Memory B cell (primary cell): Measurements from ENCODE around the gene SIAH2.

Experiments used
- ATAC-seq: fragments of 150-1000 bp; cut with Tn5 transposase; 2 replicates; pipeline ENCODE4 v1.10.0; 2021; ENCODE audit warnings: low read depth, mild to moderate bottlenecking, moderate library complexity
- DNase-seq, 2 donors: peaks; one replicate each; pipeline ENCODE4 v3.0.0; 2022; ENCODE audit warnings: low spot score in 2 of 2
- H3K27ac Mint-ChIP-seq: one replicate; pipeline ENCODE4 v1.8.0; 2022; ENCODE audit warnings: mild to moderate bottlenecking, moderate library complexity, mixed read lengths
- H3K27me3 Mint-ChIP-seq: one replicate; pipeline ENCODE4 v1.8.0; 2022; ENCODE audit warnings: mixed read lengths
- H3K36me3 Mint-ChIP-seq: one replicate; pipeline ENCODE4 v1.8.0; 2022; ENCODE audit warnings: mild to moderate bottlenecking, mixed read lengths
- H3K4me1 Mint-ChIP-seq: one replicate; pipeline ENCODE4 v1.8.0; 2022; ENCODE audit warnings: mixed read lengths
- H3K4me3 Mint-ChIP-seq: one replicate; pipeline ENCODE4 v1.8.0; 2022; ENCODE audit warnings: mild to moderate bottlenecking, moderate library complexity, mixed read lengths
- H3K9me3 Mint-ChIP-seq: one replicate; pipeline ENCODE4 v1.8.0; 2022; ENCODE audit warnings: mixed read lengths

Gene SIAH2

DNA sequence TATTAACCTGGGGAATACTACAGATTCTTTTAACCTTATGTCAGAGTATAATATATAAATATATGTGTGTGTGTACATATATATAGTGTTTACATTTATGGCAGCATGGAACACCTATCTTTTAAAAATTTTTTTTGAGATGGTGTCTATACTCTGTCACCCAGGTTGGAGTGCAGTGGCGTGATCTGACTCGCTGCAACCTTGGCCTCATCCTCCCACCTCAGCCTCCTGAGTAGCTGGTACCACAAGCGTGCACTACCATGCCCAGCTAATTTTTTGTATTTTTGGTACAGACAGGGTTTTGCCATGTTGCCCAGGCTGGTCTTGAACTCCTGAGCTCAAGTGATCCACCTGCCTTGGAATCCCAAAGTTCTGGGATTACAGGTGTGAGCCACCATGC lies 40.7 kb downstream of the SIAH2 start:
- H3K27ac Mint-ChIP-seq, result no peak overlapping the region
- no peaks in the 10 kb centered on the region for H3K9me3 Mint-ChIP-seq
- DNase-seq (no peak), ATAC-seq (no peak)
- no peaks in the 10 kb centered on the region for H3K27me3 Mint-ChIP-seq
- H3K36me3 Mint-ChIP-seq, result no peaks in the 10 kb centered on the region
- peaks cover 4% of the 10 kb centered on the region for H3K4me1 Mint-ChIP-seq
- no peak overlapping the region for H3K4me3 Mint-ChIP-seq

DNA sequence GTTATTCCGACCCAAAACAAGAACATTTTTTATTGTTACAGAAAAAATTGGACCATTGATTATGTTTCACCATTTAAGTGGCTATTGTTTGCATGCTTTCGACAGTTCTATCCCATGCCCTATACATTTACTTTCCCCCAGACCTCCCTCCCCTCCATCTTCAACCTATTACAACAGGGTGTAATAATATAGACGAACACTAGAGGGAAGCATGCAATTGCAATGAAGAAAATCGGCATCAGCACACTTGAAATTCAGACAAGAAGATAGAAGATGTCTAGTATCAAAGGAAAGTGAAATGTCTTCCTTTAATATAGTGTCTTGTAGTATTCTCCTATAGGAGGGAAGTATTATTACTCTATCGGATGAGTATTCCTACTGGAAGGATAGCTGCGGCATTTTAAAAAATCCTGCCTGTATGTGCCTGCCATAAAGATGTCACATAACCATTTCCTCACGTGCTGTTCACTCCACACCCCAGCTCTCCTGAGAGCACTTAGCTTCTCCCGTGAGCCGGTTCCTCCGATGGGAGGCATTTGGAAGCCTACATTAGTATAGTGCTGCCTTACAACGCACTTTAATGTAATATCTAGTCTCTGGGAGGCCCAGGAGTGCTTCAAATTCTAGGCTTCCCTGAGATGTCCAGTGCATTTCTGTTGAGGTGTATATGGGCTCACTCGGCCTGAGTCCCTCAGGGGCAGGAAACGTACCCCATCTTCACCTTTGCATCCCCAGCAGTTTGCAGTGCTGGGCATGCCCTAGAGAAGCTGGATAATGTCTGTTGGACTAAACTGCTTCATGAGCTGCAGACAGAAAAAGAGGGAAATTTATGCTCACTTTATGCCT lies 41.5 kb downstream of the SIAH2 start:
- peaks cover 4% of the 10 kb centered on the region for H3K4me1 Mint-ChIP-seq
- no peak overlapping the region for H3K27ac Mint-ChIP-seq
- no peaks in the 10 kb centered on the region for H3K27me3 Mint-ChIP-seq
- ATAC-seq (peak; percentile 82), DNase-seq (peak in 1 of 2 donors; percentile 63)
- no peaks in the 10 kb centered on the region for H3K36me3 Mint-ChIP-seq
- no peak overlapping the region for H3K4me3 Mint-ChIP-seq
- H3K9me3 Mint-ChIP-seq, result no peaks in the 10 kb centered on the region

- no peak overlapping the region for H3K4me3 Mint-ChIP-seq
- no peaks in the 10 kb centered on the region for H3K9me3 Mint-ChIP-seq
- peaks cover 4% of the 10 kb centered on the region for H3K4me1 Mint-ChIP-seq
- H3K27ac Mint-ChIP-seq, result no peak overlapping the region
- DNase-seq (no peak), ATAC-seq (no peak)
- H3K36me3 Mint-ChIP-seq, result no peaks in the 10 kb centered on the region
- H3K27me3 Mint-ChIP-seq, result no peaks in the 10 kb centered on the region
Measured at GRCh38 chr3:150720444-150720843, 42.5 kb downstream of the SIAH2 start.

GRCh38 chr3:150710097-150710496 lies 52.9 kb downstream of the SIAH2 start:
- no peak for DNase-seq
- no peak for ATAC-seq
- no peak overlapping the region for H3K4me3 Mint-ChIP-seq
- H3K9me3 Mint-ChIP-seq, result peaks cover 2% of the 10 kb centered on the region
- no peak overlapping the region for H3K27ac Mint-ChIP-seq
- H3K36me3 Mint-ChIP-seq, result peaks cover 19% of the 10 kb centered on the region
- no peaks in the 10 kb centered on the region for H3K27me3 Mint-ChIP-seq
- H3K4me1 Mint-ChIP-seq, result peaks cover 2% of the 10 kb centered on the region

- H3K36me3 Mint-ChIP-seq, result peaks cover 9% of the 10 kb centered on the region
- H3K27ac Mint-ChIP-seq, result peak within 1 kb of the TSS; percentile 99
- peaks cover 2% of the 10 kb centered on the region for H3K9me3 Mint-ChIP-seq
Measured at GRCh38 chr3:150703756-150704344, 59.1 kb downstream of the SIAH2 start, which contains the start of gene ERICH6. ERICH6 (minus strand) TSS chr3:150703920; CDS start chr3:150703898, 22 bp downstream.

DNA sequence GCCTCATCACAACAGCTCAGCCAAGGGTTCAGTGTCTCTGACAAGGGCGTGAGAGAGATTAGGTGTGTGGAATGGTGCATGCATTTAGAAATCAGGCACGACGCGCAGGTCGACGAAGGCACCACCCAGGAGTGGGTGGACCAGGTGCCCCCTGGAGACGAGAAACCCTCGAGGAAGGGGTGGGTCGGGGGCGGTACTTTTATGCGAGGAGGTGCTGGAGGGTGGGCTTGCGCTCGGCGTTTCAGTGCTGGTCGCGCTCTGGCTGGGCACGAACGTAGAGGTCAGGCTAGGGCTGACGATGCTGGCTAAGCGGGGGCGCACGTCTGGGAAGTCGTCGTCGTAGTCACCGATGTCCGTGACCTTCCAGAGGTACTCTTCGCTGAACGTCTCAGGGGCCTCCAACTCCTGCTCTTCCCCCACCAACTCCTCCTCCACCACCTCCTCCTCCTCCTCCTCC lies 59.6 kb downstream of the SIAH2 start:
- H3K9me3 Mint-ChIP-seq, result peaks cover 2% of the 10 kb centered on the region
- no peaks in the 10 kb centered on the region for H3K27me3 Mint-ChIP-seq
- H3K4me1 Mint-ChIP-seq, result peaks cover 7% of the 10 kb centered on the region
- ATAC-seq (peak; percentile 42), DNase-seq (no peak)
- H3K4me3 Mint-ChIP-seq, result peak overlapping the region; percentile 100
- peaks cover 5% of the 10 kb centered on the region for H3K36me3 Mint-ChIP-seq
- peak overlapping the region; percentile 99 for H3K27ac Mint-ChIP-seq

More at GRCh38 chr3:150703756-150704344, 59.1 kb downstream of the SIAH2 start, which contains the start of gene ERICH6:
- Mint-ChIP-seq H3K27me3 (no peaks in the 10 kb centered on the region), H3K4me3 (peak within 1 kb of the TSS; percentile 100), H3K4me1 (peaks cover 9% of the 10 kb centered on the region)
- ATAC-seq (peak; percentile 93), DNase-seq (peak; percentile 84 to 86)

DNA sequence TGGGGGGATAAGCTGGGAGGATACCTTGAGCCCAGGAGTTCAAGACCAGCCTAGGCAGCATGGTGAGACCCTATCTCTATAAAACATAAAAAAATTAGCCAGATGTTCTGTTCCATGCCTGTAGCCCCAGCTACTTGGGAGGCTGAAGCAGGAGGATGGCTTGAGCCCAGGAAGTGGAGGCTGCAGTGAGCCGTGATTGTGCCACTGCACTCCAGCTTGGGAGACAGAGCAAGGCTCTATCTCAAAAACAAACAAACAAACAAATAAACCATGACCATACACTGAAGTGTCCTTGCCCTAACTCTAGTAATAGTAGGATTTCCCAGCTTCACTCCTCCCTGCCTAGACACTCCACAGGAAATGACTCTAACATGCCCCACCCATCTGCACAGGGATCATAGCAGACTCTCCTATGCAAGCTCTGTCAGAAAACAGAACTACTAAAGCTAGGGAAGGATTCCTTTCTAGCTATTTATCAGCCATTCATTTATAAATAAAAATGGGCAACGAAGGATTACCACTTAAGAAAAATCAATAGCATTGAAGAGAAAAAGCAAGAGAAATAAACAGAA lies 63.8 kb downstream of the SIAH2 start:
- peaks cover 7% of the 10 kb centered on the region for H3K4me1 Mint-ChIP-seq
- no peaks in the 10 kb centered on the region for H3K36me3 Mint-ChIP-seq
- DNase-seq (no peak), ATAC-seq (no peak)
- no peak overlapping the region for H3K4me3 Mint-ChIP-seq
- H3K27ac Mint-ChIP-seq, result no peak overlapping the region
- H3K27me3 Mint-ChIP-seq, result no peaks in the 10 kb centered on the region
- no peaks in the 10 kb centered on the region for H3K9me3 Mint-ChIP-seq

DNA sequence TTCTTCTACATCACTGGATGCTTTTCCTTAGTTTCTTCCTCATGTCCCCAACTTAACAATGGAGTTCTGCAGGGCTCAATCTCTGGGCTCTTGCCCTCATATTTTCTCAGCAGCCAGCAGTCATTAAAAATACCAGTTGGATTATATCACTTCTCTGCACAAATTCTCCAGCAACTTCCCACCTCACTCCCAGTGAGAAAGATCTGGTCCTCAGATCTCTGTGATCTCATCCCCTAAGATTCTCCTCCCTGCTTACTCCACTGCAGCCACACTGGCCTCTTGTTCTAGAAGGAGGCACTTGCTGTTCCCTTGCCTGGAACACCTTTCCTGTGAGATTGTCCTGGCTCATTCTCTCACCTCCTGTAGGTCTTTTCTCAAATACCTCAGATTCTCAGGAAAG lies 65.3 kb downstream of the SIAH2 start:
- no peak for ATAC-seq
- Mint-ChIP-seq H3K4me3 (no peak overlapping the region), H3K9me3 (no peaks in the 10 kb centered on the region), H3K27ac (no peak overlapping the region), H3K27me3 (no peaks in the 10 kb centered on the region), H3K36me3 (no peaks in the 10 kb centered on the region), H3K4me1 (peaks cover under 1% of the 10 kb centered on the region)
- no peak for DNase-seq

DNA sequence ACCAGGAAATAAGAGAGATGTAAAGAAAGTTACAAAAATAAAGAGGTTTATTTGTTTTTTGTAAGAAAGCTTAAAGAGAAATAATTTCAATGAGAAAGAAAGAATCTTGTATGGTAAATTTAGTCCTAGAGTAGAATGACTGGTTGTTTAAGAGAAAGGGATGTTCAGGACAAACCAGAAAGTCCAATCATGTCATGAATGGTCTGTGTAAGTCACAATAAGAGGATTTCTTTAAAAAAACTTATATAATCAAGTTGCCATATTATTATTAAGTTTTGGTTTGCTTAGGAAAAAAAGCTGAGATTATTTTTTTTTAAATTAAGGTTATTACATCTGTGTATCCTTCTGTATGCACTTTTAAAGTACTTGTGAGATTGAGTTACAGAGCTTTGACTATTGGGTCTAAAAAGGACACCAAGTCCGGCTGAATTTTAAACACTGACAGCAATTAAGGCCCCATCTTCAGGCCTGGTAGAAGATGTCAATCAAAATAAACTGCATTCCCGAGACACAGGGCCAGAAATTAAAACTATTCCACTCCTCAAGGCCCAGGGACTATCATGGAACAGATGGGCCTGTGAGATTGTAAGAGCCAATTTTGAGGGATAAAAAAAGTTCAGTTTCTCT lies 71.4 kb downstream of the SIAH2 start:
- H3K9me3 Mint-ChIP-seq, result no peaks in the 10 kb centered on the region
- DNase-seq (no peak), ATAC-seq (no peak)
- no peak overlapping the region for H3K27ac Mint-ChIP-seq
- H3K36me3 Mint-ChIP-seq, result no peaks in the 10 kb centered on the region
- H3K4me3 Mint-ChIP-seq, result no peak overlapping the region
- H3K27me3 Mint-ChIP-seq, result no peaks in the 10 kb centered on the region
- H3K4me1 Mint-ChIP-seq, result no peaks in the 10 kb centered on the region
